Hematopoietic multipotent progenitor cell treated with erythropoietin and hydrocortisone succinate and interleukin-3 and kit ligand, for 4 days (in vitro differentiated cells): ENCODE data around the gene DGCR6.
"Not testable (repeated sequence)": the region's sequence is repeated elsewhere in the genome, so short reads cannot be mapped to it uniquely, and the experiment has no call there.

ENCODE experiments used
- DNase-seq: peaks from one replicate; pipeline ENCODE4 v3.0.0-alpha.2; 2015

Gene DGCR6

DNA sequence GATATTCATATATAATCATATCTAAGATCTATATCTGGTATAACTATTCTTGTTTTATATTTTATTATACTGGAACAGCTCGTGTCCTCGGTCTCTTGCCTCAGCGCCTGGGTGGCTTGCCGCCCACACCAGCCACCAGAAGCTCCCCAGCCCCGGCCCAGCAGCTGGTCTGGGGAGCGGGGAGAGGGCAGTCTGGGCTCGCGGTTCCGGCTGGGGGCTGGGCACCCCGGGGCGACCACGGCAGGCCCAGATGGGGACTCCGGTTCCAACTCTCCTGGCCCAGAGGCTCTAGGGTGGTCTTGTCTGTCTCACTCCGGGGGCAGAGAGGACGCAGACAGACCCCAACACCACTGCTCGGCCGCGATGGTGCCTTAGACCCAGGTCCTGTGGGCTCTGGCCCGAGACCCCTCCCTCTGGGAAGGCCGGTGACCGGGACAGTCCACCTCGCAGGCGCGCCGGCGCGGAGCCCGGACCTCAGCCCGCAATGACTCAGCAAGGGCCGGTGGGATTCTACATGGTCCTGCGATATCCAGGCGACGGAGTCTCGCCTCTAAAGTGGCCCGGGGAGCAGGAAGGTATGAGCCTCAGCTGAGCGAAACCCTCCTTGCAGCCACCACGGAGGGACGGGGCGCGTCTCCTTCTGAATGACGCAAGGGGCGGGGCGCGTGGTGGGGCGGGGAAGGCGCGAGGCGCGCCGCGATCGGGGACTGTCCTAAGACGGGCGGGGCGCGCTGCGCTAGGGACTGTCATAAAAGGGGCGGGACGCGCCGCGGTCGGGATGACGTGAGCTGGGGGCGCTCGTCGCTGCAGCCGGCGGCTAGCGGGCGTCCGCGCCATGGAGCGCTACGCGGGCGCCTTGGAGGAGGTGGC, at the start of gene DGCR6:
TSS of gene DGCR6 (plus strand) at position 781 of the 870 bp plus-strand sequence. CDS start at position 836, 55 bp downstream.
- DNase-seq: no peak

DNA sequence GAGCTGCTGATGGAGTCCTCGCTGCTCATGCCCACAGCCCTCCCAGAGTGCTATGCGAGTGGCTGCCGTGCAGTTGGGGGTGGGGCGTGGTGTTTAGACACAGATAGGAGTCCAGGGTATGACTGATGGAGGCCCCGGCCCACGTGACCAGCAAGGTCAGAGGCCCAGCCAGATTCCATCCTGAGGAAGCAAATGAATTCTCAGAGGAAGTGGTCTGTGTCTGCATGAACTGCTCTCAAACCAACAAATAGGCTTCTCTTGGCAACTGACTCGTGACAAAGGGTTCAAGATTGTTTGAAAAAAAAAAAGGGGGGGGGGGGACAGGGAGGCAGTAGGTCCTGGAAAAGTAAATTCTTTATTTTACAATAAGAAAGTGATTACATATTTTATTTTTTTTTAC, 46.8 kb upstream of the DGCR6 start:
- not testable (repeated sequence) for DNase-seq

DNA sequence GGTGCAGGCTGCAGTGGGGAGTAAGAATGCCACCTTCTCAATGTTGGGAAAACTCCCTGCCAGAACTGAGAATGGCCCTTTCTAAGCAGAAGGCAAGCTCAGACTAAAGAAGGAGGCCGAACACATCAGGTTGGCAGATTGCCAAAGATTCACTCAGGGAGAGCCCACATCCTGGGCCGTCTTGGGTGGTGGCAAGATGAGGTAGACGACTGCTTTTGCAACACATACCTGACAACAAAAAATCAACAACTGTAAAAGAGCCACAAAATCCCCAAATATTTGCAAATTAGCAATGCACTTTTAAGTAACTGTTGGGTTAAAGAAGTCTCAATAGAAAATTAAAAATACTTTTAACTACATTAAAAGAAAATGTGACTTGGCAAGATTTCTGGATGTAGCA, 24.9 kb upstream of the DGCR6 start:
- peak; percentile 19 for DNase-seq

DNA sequence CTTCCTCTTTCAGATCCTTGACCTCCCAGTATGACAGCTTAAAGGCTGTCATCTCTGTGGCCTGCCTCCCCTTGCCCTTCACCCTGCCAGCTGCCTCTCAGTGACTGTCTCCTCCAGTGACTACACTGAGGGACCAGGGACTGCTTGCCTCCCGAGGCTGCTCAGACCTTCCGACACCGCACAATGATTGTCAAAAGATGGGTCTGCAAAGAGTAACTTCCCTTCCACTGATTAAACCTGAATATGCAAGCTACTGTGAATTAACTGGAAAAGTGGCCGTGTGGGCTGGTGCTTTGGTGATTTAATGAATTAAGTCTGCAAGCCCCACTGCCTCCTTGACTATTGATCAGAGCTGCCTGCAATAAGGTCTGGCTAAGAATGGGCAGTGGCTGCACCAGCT, 21.7 kb upstream of the DGCR6 start:
- DNase-seq: not testable (repeated sequence)

DNA sequence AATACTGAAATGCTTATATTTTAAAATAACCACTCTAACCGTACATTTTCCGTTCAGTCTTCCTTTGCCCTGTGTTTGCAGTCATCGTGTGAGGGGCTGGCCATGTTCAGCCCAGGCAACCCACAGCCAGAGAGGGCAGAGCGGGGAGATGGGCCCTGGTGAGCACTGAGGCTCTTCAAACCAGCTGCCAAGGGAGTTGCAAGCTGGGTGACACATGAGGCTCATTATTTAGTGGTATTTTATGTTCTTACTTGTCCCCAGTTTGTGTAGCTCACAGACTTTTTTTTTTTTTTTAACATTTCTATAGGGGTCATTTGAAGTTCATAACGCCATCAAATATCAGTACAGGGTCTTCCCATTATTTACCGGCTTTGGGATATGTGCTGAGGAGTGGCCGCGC, 18.0 kb upstream of the DGCR6 start:
- DNase-seq: no peak

DNA sequence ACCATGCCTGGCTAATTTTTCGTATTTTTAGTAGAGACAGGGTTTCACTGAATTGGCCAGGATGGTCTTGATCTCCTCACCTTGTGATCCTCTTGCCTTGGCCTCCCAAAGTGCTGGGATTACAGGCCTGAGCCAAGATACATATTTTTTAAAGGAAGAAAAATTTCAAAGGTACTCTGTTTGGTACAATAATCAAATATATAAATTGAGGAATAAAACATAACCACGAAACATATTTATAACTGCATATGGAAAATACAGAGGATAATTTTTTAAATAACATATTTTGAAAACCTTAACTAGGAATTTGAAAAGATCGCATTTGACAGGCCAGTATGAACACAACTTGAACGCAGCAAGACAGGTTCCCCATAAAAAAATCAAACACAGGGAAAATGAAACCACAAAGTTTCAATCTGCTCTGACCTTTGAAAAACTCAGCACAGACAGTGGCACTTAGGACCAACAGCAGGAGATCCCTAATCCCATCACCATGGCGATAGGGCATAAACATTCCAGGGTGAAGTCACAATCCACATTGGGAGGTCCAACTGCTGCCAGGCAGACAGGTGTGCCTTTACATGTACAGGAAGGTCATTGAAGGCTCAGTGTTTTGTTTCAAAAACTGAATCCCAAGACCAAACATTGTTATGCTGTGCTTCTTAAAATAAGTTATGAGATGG, 15.5 kb upstream of the DGCR6 start:
- not testable (repeated sequence) for DNase-seq

DNA sequence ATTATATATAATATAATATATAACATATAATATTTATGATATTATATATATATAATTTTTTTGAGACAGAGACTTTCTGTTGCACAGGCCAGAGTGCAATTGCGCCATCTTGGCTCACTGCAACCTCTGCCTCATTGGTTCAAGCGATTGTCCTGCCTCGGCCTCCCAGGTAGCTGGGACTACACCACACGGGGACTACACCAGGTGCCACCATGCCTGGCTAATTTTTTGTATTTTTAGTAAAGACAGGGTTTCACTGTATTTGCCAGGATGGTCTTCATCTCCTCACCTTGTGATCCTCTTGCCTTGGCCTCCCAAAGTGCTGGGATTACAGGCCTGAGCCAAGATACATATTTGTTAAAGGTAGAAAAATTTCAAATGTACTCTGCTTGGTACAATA, 12.3 kb upstream of the DGCR6 start:
- not testable (repeated sequence) for DNase-seq

DNA sequence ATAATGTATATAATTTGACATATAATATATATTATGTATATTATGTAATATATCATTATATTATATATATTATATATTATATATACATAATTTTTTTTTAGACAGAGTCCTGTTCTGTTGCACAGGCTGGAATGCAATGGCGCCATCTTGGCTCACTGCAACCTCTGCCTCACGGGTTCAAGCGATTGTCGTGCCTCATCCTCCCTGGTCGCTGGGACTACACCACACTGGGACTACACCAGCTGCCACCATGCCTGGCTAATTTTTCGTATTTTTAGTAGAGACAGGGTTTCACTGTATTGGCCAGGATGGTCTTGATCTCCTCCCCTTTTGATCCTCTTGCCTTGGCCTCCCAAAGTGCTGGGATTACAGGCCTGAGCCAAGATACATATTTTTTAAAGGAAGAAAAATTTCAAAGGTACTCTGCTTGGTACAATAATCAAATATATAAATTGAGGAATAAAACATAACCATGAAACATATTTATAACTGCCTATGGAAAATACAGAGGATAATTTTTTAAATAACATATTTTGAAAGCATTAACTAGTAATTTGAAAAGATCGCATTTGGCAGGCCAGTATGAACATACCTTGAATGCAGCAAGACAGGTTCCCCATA, 10.0 kb upstream of the DGCR6 start:
- not testable (repeated sequence) for DNase-seq

DNA sequence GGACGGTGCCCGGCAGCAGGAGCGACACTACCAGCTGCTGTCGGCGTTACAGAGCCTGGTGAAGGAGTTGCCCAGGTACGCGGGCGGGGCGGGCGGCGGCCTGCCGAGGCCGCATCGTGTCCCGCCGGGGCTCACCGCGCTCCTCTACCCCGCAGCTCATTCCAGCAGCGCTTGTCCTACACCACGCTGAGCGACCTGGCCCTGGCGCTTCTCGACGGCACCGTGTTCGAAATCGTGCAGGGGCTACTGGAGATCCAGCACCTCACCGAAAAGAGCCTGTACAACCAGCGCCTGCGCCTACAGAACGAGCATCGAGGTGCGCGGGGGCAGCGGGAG, 258 bp downstream of the DGCR6 start:
- not testable (repeated sequence) for DNase-seq

DNA sequence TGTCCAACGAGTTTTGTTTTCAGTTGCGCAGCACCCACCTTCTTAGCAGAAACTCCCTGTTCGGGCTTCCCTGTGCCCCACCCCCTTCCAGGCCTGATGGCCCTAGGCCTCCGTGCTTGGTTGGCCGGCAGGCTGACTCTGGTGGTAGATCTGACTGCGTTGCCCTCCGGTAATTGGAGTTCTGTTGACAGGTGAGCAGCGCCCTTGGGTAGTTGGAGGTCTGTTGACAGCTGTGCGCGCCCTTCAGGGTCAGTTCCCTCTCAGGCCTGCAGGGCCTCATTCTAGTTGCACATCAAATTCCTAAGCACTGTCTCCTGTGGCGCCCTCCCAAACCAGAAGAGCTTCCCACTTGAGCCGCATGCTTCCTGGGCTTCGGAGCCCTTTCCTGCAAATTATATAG, 776 bp downstream of the DGCR6 start:
- DNase-seq: no peak

DNA sequence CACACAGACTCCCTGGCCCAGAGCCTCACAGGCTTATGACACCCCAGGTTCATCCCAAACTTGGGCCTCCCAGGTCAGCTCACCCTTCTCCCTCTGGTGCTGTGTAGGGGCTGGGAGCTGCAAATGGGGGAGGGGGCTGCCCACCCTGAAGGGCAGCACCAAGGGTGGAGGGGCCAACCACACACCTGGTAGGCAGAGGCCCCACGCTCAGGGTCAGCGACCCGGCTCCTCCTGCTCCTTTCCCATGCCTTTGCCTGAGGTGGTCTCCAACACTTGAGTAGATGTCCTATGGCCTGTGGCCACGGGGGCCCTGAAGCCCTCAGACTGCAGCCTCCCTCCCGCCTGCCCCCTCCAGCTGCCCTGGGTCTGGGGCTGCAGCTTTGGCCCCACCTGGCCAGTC, 3.4 kb downstream of the DGCR6 start:
- DNase-seq: no peak

DNA sequence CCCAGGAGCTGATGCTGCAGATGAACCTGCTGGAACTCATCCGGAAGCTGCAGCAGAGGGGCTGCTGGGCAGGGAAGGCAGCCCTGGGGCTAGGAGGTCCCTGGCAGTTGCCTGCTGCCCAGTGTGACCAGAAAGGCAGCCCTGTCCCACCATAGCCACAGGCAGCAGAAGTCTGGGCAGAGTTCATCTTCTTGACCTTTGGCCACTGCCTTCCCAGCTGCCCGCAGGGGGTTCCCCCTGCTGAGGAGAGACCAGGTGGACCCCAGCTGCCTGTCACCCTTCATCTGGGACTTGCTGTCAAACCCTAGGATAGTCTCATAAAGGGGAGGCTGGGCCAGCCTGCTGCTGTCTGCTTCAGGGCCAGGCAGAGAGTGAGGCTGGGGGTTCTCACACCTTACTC, 5.4 kb downstream of the DGCR6 start:
- DNase-seq: not testable (repeated sequence)

DNA sequence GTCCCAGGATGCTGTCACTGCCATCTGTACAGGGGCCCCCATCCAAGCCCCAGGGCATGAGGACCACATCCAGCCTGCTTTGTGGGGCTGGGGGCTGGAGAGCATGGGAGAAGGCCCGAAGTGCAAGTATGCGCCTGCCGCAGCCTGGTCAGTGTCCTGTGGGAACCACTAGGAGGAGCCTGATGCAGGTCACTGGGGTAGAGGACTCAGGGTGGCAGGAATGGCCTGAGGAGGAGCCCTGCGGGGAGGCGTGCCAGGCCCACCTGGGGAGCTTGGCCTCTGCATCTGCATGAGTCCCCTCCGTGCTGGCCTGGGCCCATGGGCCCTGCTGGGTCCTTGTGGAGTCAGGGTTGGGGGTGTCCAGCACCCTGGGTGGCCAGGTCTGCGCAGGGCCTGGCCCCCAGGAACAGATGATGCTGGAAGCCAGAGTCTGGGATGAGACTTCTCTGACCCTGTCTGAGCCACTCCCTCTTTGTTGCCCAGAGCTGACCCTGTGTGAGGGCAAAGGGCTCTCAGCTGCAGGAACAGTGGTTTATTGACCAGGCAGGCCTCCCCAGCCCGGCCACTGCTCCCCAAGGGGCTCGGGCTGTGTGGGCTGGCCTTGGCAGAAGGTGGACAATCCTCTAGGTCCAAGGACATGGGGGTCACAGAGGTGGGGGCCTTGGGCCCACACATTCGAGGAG, 6.3 kb downstream of the DGCR6 start:
- DNase-seq: not testable (repeated sequence)

DNA sequence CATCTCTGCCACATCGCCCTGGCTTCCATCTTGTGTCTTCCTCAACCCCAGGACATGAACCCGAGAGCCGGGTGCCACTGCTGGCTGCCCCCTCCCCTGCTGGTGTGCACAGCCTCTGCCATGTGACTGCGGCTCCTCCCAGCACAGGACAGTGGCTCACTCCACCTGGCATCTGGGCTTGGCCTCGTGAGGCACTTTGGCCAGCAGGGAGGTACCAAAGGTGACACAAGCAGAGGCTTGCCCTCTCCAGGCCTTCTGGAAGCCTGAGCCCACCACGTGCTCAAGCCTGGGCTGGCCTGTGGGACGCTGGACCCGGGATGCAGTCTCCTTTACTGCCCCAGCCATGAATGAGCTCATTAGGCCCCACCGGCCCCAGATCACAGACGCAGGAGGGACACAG, 8.4 kb downstream of the DGCR6 start:
- DNase-seq: not testable (repeated sequence)

DNA sequence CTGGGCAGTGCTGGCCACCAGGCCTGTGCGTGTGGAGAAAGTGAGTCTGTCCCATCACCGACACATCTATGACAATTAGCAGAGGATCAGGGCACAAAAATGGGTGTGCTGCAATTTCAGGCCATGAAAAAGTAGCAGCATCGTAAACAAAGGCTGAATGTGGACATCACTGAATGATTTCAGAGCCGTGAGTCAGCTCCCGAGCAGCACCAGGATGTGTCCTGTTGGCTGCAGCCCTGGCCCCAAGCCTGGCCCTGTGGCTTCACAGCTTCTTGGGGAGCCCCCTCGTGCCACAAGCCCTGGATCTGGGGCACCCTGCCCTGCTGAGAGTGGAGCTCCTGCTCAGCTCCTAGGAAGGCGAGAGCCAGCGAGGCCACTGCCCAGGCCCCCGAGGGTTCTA, 9.4 kb downstream of the DGCR6 start:
- DNase-seq: not testable (repeated sequence)

DNA sequence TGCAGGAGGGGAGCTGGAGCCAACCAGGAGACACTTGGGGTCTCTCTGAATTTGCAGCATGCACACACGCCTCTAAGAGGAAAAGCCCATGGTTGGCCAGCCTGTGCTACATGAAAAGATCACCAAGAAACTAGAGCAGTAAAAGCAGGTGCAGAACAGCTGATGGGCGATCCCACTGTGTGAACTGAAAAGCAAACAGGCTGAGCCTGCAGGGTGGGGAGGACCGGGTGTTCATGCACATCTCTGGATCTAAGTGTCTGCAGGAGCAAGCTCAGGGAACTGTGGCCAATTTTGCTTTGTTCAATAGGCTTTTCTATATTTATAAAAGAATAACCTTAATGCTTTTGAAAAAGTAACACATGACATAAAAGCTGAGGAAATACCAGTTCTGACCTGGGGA, 11.7 kb downstream of the DGCR6 start:
- not testable (repeated sequence) for DNase-seq

DNA sequence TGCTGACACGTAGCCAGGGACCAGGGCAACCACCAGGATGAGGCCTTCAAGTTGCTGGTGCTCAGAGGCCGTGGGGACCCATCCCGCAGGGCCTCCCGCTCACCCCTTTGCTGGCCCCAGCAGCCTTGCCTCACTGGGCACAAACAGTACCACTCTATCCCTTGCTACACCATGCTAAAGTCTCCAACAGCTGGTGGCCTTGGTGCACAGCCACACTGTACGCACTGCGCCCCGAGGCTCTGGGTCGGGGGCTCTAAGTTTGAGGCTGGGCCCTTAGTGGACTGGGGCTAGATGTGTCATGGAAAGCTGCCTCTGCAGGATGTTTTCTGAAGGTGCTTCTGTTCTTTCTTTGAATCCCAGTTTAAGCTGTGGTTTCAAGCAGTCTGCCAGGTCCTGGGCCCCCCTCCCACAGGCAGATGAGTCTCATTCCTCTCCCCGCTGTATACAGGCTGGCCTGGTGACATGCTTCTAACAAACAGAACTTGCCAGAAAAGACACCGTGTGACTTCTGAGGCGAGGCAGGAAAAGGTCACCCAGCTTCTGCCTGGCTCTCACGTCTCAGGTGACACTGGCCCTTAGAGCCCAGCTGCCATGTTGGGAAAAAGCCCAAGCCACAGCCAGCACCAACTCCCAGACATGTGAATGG, 14.3 kb downstream of the DGCR6 start:
- not testable (repeated sequence) for DNase-seq

DNA sequence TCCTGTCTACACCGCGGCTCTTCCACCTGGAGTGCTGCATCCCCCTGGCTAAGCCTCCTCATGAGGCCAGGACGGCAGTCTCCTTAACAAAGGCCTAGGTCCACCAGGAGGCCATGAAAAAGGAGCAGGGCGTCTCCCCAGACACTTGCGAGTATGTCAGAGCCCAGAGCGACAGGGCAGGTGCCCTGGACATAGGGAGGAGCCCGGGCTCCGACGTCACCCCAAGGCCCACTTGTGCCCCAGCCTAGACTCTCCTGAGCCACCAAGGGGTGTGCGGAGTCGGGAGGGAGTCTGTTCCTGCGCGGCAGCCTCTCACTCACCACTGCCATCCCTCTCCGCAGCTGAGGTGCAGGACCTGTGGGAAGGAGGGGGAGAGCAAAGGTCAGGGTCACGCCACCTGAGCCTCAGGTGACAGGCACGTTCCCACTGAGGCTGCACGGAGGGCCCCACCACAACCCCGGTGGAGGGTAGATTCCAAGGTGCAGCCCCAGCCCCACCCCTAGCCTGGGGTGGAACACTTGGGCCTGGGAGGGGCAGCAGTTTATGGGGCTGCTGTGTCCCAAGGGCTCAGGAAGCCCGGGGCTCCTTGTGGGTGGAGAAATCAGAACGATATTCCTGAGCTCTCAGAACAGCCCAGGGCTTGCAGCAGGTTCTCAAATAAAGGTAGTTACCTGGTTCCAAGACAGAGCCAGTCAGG, 19.4 kb downstream of the DGCR6 start:
- DNase-seq: no peak

DNA sequence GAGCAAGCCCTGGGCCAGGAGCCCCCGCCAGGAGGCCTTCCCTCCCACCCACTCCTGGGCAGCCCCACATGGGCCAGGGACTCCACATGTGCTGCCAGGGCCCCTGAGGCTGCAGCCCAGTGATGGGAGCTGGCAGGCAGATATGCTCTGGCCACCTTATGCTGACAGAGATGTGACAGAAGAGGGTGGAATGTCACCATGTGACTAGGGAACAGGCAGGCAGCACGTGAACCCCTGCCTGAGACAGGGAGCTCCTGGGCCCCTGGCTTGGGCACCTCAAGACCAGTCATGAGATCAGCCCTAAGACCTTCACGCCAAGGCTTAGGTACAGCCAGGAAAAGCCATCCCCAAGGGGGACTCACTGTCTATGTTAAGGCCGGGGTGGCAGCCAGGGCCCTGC, 20.9 kb downstream of the DGCR6 start:
- DNase-seq: no peak

DNA sequence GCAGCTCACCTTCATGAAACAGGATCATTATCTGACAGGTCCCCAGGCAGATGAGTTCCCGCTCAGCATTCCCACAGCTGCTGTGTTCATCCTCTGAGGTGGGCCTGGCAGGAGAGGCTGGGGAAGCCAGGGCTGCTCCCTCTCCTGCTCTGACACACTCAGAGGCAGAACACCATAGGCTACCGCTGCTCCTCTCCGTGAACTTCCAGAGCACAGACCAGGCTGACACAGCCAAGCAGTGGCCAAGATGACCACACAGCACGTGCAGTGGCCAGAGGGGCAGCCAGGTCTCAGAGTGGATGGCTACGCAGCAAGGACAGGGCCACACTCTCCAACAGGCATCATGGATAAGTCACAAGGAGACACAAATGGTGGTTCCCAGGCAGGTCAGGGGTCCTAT, 21.5 kb downstream of the DGCR6 start:
- DNase-seq: no peak

DNA sequence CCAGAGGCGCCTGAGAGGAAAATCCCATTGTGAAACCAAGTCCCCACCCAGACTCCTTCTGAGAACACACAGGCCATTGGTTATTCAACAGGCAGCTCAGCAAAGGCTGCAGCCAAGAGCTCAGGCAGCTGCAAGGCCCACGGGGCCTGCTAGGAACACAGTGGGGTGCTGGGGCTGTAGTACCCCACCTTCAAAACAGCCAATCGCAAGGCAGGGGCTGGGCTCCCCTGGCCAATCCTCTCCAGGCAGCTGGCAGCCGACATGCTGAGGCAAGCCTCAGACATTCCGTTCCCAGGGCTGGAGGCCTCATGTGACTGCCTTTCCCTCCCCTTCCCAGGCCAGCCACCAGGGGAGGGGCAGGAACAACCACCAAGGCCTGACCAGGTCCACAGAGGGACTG, 23.3 kb downstream of the DGCR6 start:
- no peak for DNase-seq
